Ishikawa (cell line): ENCODE results near the gene PACSIN2.

Experiments used
- CEBPB ChIP-seq: IDR thresholded peaks from 2 replicates; pipeline ENCODE4 v1.6.1; 2012
- CREB1 ChIP-seq: IDR thresholded peaks from 2 replicates; pipeline ENCODE4 v1.6.1; 2012; ENCODE audit warnings: low read depth
- EGR1 ChIP-seq: IDR thresholded peaks from 2 replicates; pipeline ENCODE4 v1.6.1; 2012
- EP300 ChIP-seq: IDR thresholded peaks from 2 replicates; pipeline ENCODE4 v1.6.1; 2012; ENCODE audit warnings: borderline replicate concordance
- FOXM1 ChIP-seq: IDR thresholded peaks from 2 replicates; pipeline ENCODE4 v1.6.1; 2012; ENCODE audit warnings: low read depth, borderline replicate concordance
- NFIC ChIP-seq: IDR thresholded peaks from 2 replicates; pipeline ENCODE4 v1.6.1; 2012
- RAD21 ChIP-seq: IDR thresholded peaks from 2 replicates; pipeline ENCODE4 v1.6.1; 2012; ENCODE audit warnings: low read depth
- TAF1 ChIP-seq: IDR thresholded peaks from 2 replicates; pipeline ENCODE4 v1.6.1; 2012; ENCODE audit warnings: low read depth, mild to moderate bottlenecking
- YY1 ChIP-seq: IDR thresholded peaks from 2 replicates; pipeline ENCODE4 v1.6.1; 2012; ENCODE audit warnings: low read depth
- ZBTB7A ChIP-seq: IDR thresholded peaks from 2 replicates; pipeline ENCODE4 v1.6.1; 2012; ENCODE audit warnings: low read depth
- TF ChIP-seq, protein P1 (sequence below): IDR thresholded peaks from 2 replicates; pipeline ENCODE4 v1.6.1; 2012; ENCODE audit warnings: low read depth, mild to moderate bottlenecking
- TF ChIP-seq, protein P2 (sequence below): IDR thresholded peaks from 2 replicates; pipeline ENCODE4 v1.6.1; 2012

DNA sequence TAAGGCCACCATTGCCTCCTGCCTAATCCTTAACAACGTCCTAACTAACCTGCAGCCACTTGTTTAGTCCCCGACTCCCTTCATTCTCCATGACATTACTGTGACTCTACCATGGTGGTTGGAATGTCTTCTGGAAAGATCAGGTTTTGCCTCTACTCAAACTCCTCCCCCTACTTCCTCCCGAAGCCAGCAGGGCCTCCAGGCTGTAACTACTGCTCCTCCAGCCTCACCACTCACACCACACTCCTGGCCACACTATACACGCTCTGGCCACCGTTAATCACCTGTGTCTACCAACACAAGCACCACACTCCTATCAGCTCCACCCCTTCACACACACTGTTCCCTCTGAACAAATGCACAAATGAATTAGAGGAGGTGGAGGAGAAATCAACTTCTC, 69.2 kb downstream of the PACSIN2 start:
- TF ChIP-seq TAF1 (no peak), YY1 (no peak), CEBPB (no peak), EGR1 (no peak), FOXM1 (no peak), RAD21 (no peak), ZBTB7A (no peak), EP300 (no peak), CREB1 (no peak), NFIC (no peak)
- TF ChIP-seq, protein P1, sequence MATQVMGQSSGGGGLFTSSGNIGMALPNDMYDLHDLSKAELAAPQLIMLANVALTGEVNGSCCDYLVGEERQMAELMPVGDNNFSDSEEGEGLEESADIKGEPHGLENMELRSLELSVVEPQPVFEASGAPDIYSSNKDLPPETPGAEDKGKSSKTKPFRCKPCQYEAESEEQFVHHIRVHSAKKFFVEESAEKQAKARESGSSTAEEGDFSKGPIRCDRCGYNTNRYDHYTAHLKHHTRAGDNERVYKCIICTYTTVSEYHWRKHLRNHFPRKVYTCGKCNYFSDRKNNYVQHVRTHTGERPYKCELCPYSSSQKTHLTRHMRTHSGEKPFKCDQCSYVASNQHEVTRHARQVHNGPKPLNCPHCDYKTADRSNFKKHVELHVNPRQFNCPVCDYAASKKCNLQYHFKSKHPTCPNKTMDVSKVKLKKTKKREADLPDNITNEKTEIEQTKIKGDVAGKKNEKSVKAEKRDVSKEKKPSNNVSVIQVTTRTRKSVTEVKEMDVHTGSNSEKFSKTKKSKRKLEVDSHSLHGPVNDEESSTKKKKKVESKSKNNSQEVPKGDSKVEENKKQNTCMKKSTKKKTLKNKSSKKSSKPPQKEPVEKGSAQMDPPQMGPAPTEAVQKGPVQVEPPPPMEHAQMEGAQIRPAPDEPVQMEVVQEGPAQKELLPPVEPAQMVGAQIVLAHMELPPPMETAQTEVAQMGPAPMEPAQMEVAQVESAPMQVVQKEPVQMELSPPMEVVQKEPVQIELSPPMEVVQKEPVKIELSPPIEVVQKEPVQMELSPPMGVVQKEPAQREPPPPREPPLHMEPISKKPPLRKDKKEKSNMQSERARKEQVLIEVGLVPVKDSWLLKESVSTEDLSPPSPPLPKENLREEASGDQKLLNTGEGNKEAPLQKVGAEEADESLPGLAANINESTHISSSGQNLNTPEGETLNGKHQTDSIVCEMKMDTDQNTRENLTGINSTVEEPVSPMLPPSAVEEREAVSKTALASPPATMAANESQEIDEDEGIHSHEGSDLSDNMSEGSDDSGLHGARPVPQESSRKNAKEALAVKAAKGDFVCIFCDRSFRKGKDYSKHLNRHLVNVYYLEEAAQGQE: no peak
- TF ChIP-seq, protein P2, sequence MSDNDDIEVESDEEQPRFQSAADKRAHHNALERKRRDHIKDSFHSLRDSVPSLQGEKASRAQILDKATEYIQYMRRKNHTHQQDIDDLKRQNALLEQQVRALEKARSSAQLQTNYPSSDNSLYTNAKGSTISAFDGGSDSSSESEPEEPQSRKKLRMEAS: no peak
